Fibroblast of mammary gland (primary cell): ENCODE data around the gene GYS2.

ENCODE experiments used
- DNase-seq: peaks from one replicate; pipeline ENCODE4 v3.0.0-alpha.2; 2010; ENCODE audit warnings: low read depth
- H3K4me3 ChIP-seq: 2 replicates; pipeline ENCODE4 v1.5.1; 2011; ENCODE audit warnings: low read depth, mild to moderate bottlenecking, low read length, moderate library complexity; ENCODE audit not compliant: control insufficient read depth
- TF ChIP-seq, protein P1 (sequence below): conservative IDR thresholded peaks from 2 replicates; pipeline ENCODE4 v1.5.1; 2011; ENCODE audit warnings: low read depth, low read length, inconsistent platforms; ENCODE audit not compliant: control insufficient read depth, insufficient read depth

Gene GYS2

DNA sequence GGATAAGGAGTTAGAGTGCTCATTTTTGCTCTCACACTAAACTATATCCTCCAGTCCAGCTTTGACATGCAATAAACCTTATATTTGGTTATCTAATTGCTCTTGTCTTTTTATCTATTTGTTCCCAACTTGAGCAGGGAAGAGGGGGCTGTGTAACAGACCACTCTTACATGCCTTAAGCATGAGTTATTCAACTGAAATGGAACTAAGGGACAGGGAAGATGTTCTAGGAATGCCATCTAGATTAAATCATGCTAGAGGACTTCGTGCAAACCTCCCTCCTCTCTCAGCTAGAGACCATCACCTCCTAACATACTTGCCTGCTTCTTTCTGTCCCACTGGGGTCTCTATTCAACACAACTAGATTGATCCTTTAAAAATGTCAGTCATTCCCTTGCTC, 57.9 kb downstream of the GYS2 start:
- H3K4me3 ChIP-seq = no peak overlapping the region
- no peak for DNase-seq
- TF ChIP-seq, protein P1, sequence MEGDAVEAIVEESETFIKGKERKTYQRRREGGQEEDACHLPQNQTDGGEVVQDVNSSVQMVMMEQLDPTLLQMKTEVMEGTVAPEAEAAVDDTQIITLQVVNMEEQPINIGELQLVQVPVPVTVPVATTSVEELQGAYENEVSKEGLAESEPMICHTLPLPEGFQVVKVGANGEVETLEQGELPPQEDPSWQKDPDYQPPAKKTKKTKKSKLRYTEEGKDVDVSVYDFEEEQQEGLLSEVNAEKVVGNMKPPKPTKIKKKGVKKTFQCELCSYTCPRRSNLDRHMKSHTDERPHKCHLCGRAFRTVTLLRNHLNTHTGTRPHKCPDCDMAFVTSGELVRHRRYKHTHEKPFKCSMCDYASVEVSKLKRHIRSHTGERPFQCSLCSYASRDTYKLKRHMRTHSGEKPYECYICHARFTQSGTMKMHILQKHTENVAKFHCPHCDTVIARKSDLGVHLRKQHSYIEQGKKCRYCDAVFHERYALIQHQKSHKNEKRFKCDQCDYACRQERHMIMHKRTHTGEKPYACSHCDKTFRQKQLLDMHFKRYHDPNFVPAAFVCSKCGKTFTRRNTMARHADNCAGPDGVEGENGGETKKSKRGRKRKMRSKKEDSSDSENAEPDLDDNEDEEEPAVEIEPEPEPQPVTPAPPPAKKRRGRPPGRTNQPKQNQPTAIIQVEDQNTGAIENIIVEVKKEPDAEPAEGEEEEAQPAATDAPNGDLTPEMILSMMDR = no peak

DNA sequence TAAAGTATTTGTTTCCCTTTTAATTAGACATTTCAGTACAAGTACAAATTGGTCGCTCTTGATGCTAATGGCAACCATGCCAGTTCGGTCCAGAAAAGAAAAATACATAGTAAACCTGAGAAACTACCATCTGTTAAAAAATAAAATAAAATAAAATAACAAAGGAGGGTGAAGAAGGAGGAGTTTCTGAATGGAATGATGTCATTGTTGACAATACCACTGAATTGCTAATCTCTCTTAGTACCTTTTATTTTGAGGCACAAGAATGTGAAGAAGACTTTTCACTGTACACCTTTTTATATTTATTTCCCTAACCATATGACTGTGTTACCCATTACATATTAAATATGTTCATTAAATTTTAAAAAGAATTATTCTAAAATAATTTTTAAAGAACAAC, 59.1 kb downstream of the GYS2 start:
- DNase-seq = no peak
- TF ChIP-seq, protein P1 = no peak

DNA sequence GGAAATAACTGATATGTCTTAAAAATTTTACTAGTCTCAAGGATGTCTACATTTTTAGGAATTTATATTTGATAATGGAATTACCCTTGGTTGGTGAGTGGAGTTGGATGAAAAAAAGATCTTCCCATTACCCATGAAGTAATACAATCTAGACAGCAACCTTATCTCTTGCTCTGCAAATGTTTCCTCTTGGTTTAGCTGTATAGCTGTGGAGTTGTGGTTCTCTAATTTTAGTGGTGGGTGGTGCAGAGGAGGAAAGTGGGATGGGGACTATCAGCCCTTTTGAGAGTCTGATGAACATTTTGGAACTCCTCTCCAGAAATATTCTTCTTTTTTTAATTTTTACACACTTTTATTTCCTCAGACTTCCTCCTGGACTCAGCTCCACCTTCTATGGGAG, 61.5 kb downstream of the GYS2 start:
- TF ChIP-seq, protein P1 = no peak
- no peak overlapping the region for H3K4me3 ChIP-seq
- DNase-seq = no peak

More for the DNA sequence above, 59.1 kb downstream of the GYS2 start:
- H3K4me3 ChIP-seq = no peak overlapping the region

DNA sequence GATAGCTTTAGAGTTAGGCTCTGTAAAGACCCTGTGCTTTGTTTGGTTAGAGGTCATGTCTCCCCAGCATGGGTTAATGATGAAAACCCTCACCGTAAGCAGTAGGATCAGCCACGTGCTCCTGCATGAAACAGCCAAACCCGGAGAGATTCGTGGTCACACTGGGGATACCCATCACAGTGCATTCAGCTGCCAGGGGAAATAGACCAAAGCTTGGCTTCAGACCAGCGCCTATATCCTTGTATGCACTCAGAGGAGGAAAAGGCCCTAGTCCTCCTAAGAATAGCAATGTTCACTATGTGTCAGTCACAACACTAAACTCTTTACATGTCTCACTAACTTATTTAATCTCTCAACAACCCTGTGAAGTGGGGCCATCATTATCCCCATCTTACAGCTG, 62.2 kb downstream of the GYS2 start:
- no peak for DNase-seq
- no peak overlapping the region for H3K4me3 ChIP-seq
- TF ChIP-seq, protein P1 = no peak

DNA sequence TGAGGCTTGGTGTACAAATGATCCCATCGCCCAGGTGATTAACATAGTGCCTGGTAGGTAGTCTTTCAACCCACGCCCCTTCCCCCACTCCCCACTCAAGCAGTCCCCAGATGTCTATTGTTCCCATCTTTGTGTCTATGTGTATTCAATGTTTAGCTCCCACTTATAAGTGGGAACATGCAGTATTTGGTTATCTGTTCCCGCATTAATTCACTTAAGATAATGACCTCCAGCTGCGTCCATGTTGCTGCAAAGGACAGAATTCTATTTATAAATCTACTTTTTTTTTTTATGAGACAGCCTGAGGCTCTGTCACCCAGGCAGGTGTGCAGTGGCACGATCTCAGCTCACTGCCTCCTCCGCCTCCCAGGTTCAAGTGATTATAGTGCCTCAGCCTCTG, 62.9 kb downstream of the GYS2 start:
- no peak for DNase-seq
- H3K4me3 ChIP-seq = no peak overlapping the region
- TF ChIP-seq, protein P1 = no peak

DNA sequence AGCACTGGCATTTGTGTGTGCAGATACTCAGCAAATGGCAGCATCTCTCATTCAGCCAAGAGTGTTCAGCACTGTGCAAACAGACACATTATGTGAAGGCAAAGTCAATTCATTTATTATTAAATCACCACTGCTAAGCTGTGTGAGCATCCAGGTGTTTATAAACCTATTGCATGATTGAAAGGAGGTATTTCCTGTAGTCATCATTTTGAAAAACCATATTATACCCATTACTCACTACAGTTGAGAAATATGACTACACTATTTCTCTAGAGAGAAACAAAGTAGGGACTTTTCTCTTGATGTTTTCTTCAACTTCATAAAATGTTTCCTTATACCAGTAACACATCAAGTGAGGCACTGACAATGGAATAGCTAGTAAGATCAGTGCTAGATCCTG, 64.8 kb downstream of the GYS2 start:
- TF ChIP-seq, protein P1 = no peak
- H3K4me3 ChIP-seq = no peak overlapping the region
- no peak for DNase-seq

DNA sequence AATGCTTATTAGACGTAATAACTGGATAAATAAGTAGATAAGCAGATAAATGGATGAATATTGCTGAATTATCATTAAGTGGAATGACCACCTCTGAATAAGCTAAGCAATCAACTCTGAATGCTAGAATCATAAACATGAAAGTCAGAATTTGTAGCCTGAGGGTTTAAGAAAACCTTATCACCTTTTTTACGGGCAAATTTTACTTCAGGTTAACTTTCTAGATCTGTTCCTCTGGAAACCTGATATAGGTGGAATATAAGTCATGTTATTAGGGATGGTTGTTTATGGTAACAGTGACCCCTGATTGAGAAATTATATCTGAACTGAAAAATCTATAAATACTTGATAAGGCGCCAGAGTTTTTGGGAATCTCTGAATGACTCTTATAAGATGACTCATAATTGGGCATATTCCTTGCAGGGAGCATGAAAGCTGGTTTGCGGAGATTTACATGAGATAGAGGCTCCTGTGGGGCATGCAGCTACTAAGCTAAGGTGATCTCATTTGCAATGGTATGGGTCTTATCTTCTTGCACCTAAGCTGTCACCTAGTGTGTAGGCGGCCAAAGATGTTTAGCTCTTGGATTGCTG, 66.5 kb downstream of the GYS2 start:
- DNase-seq = peak; percentile 19
- H3K4me3 ChIP-seq = no peak overlapping the region
- TF ChIP-seq, protein P1 = no peak
